Calu3 (cell line): ENCODE measurements around the gene GPATCH11. TPM values are rescaled to one million over a fixed set of nuclear protein-coding genes. Genes with fewer than 3 reads are reported as not detected.

Experiments used
- BruUV-seq: library from RNA; stranded (reverse); fragments of 400-500 nt; replicated peaks from 2 replicates; lab custom pipeline; 2021; lab: Mats Ljungman, UMichigan
- CTCF ChIA-PET: fragments of 300-600 bp; sonication (Branson Sonifier 250); formaldehyde crosslinking; loops from one replicate; lab custom pipeline; 2022; ENCODE audit warnings: antibody characterized with exemption; lab: Charles Lee
- DNase-seq: peaks from one replicate; pipeline ENCODE4 v3.0.0; 2022
- H3K27ac Mint-ChIP-seq: one replicate; pipeline ENCODE4 v1.8.0; 2022; ENCODE audit warnings: mixed read lengths; ENCODE audit not compliant: unreplicated experiment
- H3K27me3 Mint-ChIP-seq: one replicate; pipeline ENCODE4 v1.8.0; 2022; ENCODE audit warnings: mixed read lengths; ENCODE audit not compliant: unreplicated experiment
- H3K36me3 Mint-ChIP-seq: one replicate; pipeline ENCODE4 v1.8.0; 2022; ENCODE audit warnings: mild to moderate bottlenecking, moderate library complexity, mixed read lengths; ENCODE audit not compliant: insufficient read depth, unreplicated experiment
- H3K4me1 Mint-ChIP-seq: one replicate; pipeline ENCODE4 v1.8.0; 2022; ENCODE audit warnings: mild to moderate bottlenecking, low read depth, mixed read lengths; ENCODE audit not compliant: unreplicated experiment
- H3K4me3 Mint-ChIP-seq: one replicate; pipeline ENCODE4 v1.8.0; 2022; ENCODE audit warnings: mild to moderate bottlenecking, low read depth, moderate library complexity, mixed read lengths; ENCODE audit not compliant: unreplicated experiment
- H3K9me3 Mint-ChIP-seq: one replicate; pipeline ENCODE4 v1.8.0; 2022; ENCODE audit warnings: low read depth, mixed read lengths; ENCODE audit not compliant: unreplicated experiment
- CTCF ChIP-seq: fragments of 200-600 bp; IDR thresholded peaks from one replicate; pipeline ENCODE4 v1.8.0; 2022; ENCODE audit warnings: antibody characterized with exemption; ENCODE audit not compliant: unreplicated experiment
- intact Hi-C: fragments of 100-400 bp; cut with micrococcal nuclease; formaldehyde crosslinking; loops from one replicate; pipeline ENCODE4 v1.10.0; 2022; ENCODE audit not compliant: unreplicated experiment
- total RNA-seq: library from RNA; stranded (reverse); gene quantifications from 2 replicates; pipeline ENCODE4 v1.2.3, GENCODE V29; 2022

Gene GPATCH11
- total RNA-seq, 1 experiment from 2014 or later: 5.4 TPM

- CTCF ChIA-PET: no interaction called here
- intact Hi-C loops: no loop called here
- H3K4me1 Mint-ChIP-seq: peaks cover 14% of the 10 kb centered on the region
- no peak for DNase-seq
- no peaks in the 10 kb centered on the region for H3K27me3 Mint-ChIP-seq
- no peaks in the 10 kb centered on the region for H3K9me3 Mint-ChIP-seq
- peaks cover 26% of the 10 kb centered on the region for H3K36me3 Mint-ChIP-seq
- no peak overlapping the region for H3K4me3 Mint-ChIP-seq
- BruUV-seq: no TSS peak
- TF ChIP-seq CTCF: no peak
- H3K27ac Mint-ChIP-seq: no peak overlapping the region
Measured at GRCh38 chr2:37132914-37133313, 48.6 kb downstream of the GPATCH11 start.

GRCh38 chr2:37142546-37142945, 58.2 kb downstream of the GPATCH11 start:
- no TSS peak for BruUV-seq
- no peaks in the 10 kb centered on the region for H3K4me1 Mint-ChIP-seq
- no peak for DNase-seq
- H3K27ac Mint-ChIP-seq: no peak overlapping the region
- no peak for TF ChIP-seq CTCF
- intact Hi-C loops: no loop called here
- H3K9me3 Mint-ChIP-seq: no peaks in the 10 kb centered on the region
- H3K36me3 Mint-ChIP-seq: peaks cover 48% of the 10 kb centered on the region
- no peak overlapping the region for H3K4me3 Mint-ChIP-seq
- no peaks in the 10 kb centered on the region for H3K27me3 Mint-ChIP-seq
- CTCF ChIA-PET: no interaction called here

GRCh38 chr2:37143974-37144373, 59.7 kb downstream of the GPATCH11 start:
- no peak for TF ChIP-seq CTCF
- CTCF ChIA-PET: no interaction called here
- intact Hi-C loops: no loop called here
- no TSS peak for BruUV-seq
- Mint-ChIP-seq H3K27me3 (no peaks in the 10 kb centered on the region), H3K4me1 (peaks cover 13% of the 10 kb centered on the region), H3K36me3 (peaks cover 58% of the 10 kb centered on the region), H3K4me3 (no peak overlapping the region), H3K9me3 (no peaks in the 10 kb centered on the region), H3K27ac (no peak overlapping the region)
- DNase-seq: no peak

DNA sequence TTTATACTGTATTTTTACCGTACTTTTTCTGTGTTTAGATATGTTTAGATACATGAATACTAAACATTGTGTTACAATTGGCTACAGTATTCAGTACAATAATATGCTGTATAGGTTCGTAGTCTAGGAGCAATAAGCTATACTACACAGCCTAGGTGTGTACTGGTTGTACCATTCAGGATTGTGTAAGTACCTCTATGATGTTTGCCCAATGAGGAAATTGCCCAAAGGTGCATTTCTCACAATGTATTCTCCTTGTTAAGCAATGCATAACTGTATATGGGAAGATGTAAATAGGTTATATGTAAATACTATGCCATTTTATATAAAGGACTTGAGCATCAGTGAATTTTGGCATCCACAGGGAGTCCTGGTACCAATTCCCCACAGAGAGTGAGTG, 61.7 kb downstream of the GPATCH11 start:
- TF ChIP-seq CTCF: no peak
- no peak overlapping the region for H3K27ac Mint-ChIP-seq
- H3K27me3 Mint-ChIP-seq: no peaks in the 10 kb centered on the region
- H3K4me3 Mint-ChIP-seq: no peak overlapping the region
- peaks cover 31% of the 10 kb centered on the region for H3K4me1 Mint-ChIP-seq
- DNase-seq: no peak
- no peaks in the 10 kb centered on the region for H3K9me3 Mint-ChIP-seq
- peaks cover 49% of the 10 kb centered on the region for H3K36me3 Mint-ChIP-seq
- intact Hi-C loops: loop anchor here (5.0 kb wide), 1 partner anchor 86 kb away; the partner anchor contains the start of genes CEBPZ and NDUFAF7
- CTCF ChIA-PET: no interaction called here
- BruUV-seq: no TSS peak
